ENCODE measurements around the gene B3GALNT1. TPM values are rescaled to one million over a fixed set of nuclear protein-coding genes. Genes with fewer than 3 reads are reported as not detected.

Gene B3GALNT1
- total RNA-seq, 1 experiment from 2014 or later = 13.2 TPM

- H3K23ac ChIP-seq (ENCODE audit: insufficient read length, low read depth, low read length) = no peak overlapping the region
- no CpG with 5 or more reads among the region's 3 CpGs for WGBS (ENCODE audit: extremely low coverage, insufficient read length, low lambda C conversion rate)
- no peak overlapping the region for H4K91ac ChIP-seq (ENCODE audit: insufficient read length, low read depth, low read length)
- H4K8ac ChIP-seq (replicated peaks; ENCODE audit: insufficient read length, low read depth, low read length) = no peak overlapping the region
- no peaks in the 10 kb centered on the region for H3K4me1 Mint-ChIP-seq
- no peak overlapping the region for H2BK120ac ChIP-seq (ENCODE audit: low read depth, low read length, poor library complexity, severe bottlenecking)
- H3K27ac ChIP-seq (ENCODE audit: insufficient read length, low read depth, low read length) = no peak overlapping the region
- no peak overlapping the region for H3K18ac ChIP-seq (ENCODE audit: insufficient read length, low read depth, low read length)
- no peak overlapping the region for H2AFZ ChIP-seq (ENCODE audit: low read length)
- no peaks in the 10 kb centered on the region for H4K20me1 ChIP-seq (ENCODE audit: control insufficient read depth, insufficient read depth, insufficient read length)
- H4K5ac ChIP-seq (ENCODE audit: insufficient read length, low read depth, low read length) = no peak overlapping the region
- no peaks in the 10 kb centered on the region for H3K27me3 ChIP-seq (ENCODE audit: insufficient read depth, low read length)
- H3K36me3 Mint-ChIP-seq (ENCODE audit: insufficient read depth in 1 of 3, low read depth in 3 of 3) = peaks cover 15 to 49% (median 40%) of the 10 kb centered on the region in 3 experiments
- DNase-seq = no peak
- H3K79me1 ChIP-seq (ENCODE audit: insufficient read depth, low read depth, low read length, poor library complexity, severe bottlenecking) = no peaks in the 10 kb centered on the region
- H3K56ac ChIP-seq (ENCODE audit: insufficient read length, low read depth, low read length) = no peak overlapping the region
- no peak overlapping the region for H3K4ac ChIP-seq (ENCODE audit: low read depth, low read length)
- no peaks in the 10 kb centered on the region for H3K79me2 ChIP-seq (ENCODE audit: insufficient read depth, low read length)
- H3K4me3 Mint-ChIP-seq = no peak overlapping the region
- no peaks in the 10 kb centered on the region; the same call in none of the 2 replicates for H3K27me3 Mint-ChIP-seq (ENCODE audit: low read depth)
- H3K9me3 ChIP-seq (ENCODE audit: control insufficient read depth, low read depth, low read length) = no peaks in the 10 kb centered on the region
- H2BK12ac ChIP-seq (ENCODE audit: insufficient read length, low read depth, low read length) = no peak overlapping the region
- H3K23me2 ChIP-seq (ENCODE audit: insufficient read length, low read depth, low read length, poor library complexity, severe bottlenecking) = no peaks in the 10 kb centered on the region
- no peak overlapping the region for H2AK5ac ChIP-seq (ENCODE audit: insufficient read length, low read length)
- H3K4me1 ChIP-seq (ENCODE audit: insufficient read depth, low read length) = no peaks in the 10 kb centered on the region
- H3K27ac Mint-ChIP-seq = no peak overlapping the region
- no peak overlapping the region for H2BK5ac ChIP-seq (ENCODE audit: insufficient read length, low read length)
- H3T11ph ChIP-seq (ENCODE audit: low read length) = no peak overlapping the region
- no peak overlapping the region for H3K14ac ChIP-seq (ENCODE audit: insufficient read depth, low read length)
- H2BK15ac ChIP-seq (ENCODE audit: low read depth, low read length) = no peak overlapping the region
- H3K9ac ChIP-seq (ENCODE audit: extremely low read depth, insufficient read length, low read length) = no peak overlapping the region
- no peak overlapping the region for H3K4me2 ChIP-seq (ENCODE audit: insufficient read depth, insufficient read length, low read length)
- peaks cover 53 to 67% of the 10 kb centered on the region in 2 experiments for H3K9me3 Mint-ChIP-seq
- no peak overlapping the region for H2BK20ac ChIP-seq (ENCODE audit: low read depth, low read length, poor library complexity, severe bottlenecking)
- no peak for TF ChIP-seq CTCF (conservative IDR thresholded peaks at IDR 0.05)
Measured at GRCh38 chr3:161117646-161118045, 12.5 kb upstream of the B3GALNT1 start.

Measured in H9 (cell line).